ENCODE data around the gene CACNA2D3. TPM values are rescaled to one million over a fixed set of nuclear protein-coding genes. Genes with fewer than 3 reads are reported as not detected.
"Not testable (repeated sequence)": the region's sequence is repeated elsewhere in the genome, so short reads cannot be mapped to it uniquely, and the experiment has no call there.

Gene CACNA2D3
- total and polyA plus RNA-seq, 12 donors = 0.26 to 13.7 (median 2.8) TPM; not detected in 1

DNA sequence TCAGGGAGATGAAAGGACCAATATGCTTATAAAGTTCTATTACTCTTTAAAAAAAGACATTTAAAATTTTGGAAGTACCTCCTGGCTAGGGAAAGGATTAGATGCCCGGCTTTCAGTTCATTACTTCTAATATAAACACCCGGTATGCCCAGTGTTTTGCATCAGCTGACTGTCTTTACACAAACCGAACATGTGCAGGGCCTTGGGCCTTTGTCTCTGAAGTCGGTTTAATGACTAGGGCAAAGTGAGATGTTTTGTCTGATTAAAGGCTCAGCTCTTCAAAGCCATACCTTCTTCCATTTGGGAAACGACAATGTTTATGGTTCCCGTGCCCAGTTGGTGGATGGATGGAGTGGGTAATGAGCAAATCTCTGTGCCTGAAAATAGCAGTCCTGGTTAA is 984.8 kb downstream of the CACNA2D3 start:
- no peak for TF ChIP-seq POLR2A (IDR thresholded peaks at IDR 0.05)
- TF ChIP-seq, protein P1, sequence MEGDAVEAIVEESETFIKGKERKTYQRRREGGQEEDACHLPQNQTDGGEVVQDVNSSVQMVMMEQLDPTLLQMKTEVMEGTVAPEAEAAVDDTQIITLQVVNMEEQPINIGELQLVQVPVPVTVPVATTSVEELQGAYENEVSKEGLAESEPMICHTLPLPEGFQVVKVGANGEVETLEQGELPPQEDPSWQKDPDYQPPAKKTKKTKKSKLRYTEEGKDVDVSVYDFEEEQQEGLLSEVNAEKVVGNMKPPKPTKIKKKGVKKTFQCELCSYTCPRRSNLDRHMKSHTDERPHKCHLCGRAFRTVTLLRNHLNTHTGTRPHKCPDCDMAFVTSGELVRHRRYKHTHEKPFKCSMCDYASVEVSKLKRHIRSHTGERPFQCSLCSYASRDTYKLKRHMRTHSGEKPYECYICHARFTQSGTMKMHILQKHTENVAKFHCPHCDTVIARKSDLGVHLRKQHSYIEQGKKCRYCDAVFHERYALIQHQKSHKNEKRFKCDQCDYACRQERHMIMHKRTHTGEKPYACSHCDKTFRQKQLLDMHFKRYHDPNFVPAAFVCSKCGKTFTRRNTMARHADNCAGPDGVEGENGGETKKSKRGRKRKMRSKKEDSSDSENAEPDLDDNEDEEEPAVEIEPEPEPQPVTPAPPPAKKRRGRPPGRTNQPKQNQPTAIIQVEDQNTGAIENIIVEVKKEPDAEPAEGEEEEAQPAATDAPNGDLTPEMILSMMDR (IDR thresholded peaks at IDR 0.05) = no peak
- H3K27ac ChIP-seq = no peak overlapping the region
- intact Hi-C loops (cut with DNase I) = no loop called here
- H3K4me1 ChIP-seq (replicated peaks in 1 of 2) = no peaks in the 10 kb centered on the region
- 62 to 77% (median 74%) methylated on average over 6 of the region's 6 CpGs for WGBS, 4 donors
- no peaks in the 10 kb centered on the region for H3K27me3 ChIP-seq
- no peak for DNase-seq
- no peak overlapping the region for H3K4me3 ChIP-seq
- H3K9me3 ChIP-seq (replicated peaks in 1 of 3) = no peaks in the 10 kb centered on the region
- no peaks in the 10 kb centered on the region for H3K36me3 ChIP-seq (replicated peaks in 1 of 2)

DNA sequence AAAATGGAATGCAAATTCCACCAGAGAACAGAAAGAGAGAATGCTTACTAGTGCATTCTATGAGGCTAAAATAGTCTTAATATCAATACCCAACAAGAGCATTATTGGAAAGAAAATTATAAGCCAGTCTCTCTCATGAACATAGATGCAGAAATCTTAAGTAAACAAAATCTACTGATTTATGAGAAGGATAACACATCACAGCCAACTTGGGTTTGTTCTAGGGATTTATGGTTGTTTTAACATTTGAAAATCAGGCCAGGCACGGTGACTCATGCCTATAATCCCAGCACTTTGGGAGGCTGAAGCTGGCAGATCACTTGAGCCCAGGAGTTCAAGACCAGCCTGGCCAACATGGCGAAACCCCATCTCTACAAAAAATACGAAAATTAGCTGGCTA is 989.6 kb downstream of the CACNA2D3 start:
- WGBS, 4 donors = 41 to 53% (median 52%) methylated on average over 3 of the region's 3 CpGs
- H3K4me3 ChIP-seq; H3K9me3 ChIP-seq (replicated peaks in 1 of 3); H3K36me3 ChIP-seq (replicated peaks in 1 of 2); H3K27me3 ChIP-seq; intact Hi-C loops (cut with DNase I); DNase-seq; H3K27ac ChIP-seq; H3K4me1 ChIP-seq (replicated peaks in 1 of 2): not testable (repeated sequence)

DNA sequence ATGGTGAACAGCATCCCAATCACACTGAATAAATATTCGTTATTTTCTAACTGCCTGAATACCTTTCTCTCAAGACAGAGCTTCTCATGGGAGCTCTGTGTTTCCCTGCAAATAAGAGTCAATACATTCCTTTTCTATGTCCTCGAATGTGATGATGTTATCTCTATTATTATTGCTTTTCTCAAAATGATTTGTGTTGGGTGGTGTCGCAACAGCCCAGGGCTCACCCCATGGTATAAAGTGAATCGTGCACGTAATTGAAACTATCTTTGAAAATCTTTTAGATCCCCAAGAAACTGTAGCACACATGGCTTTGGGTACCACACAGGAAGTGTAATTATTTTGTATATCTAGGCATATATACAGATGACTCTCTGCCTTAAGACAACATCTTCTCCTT is 996.1 kb downstream of the CACNA2D3 start:
- H3K4me1 ChIP-seq (replicated peaks in 1 of 2) = no peaks in the 10 kb centered on the region
- H3K27me3 ChIP-seq = no peaks in the 10 kb centered on the region
- no peak overlapping the region for H3K4me3 ChIP-seq
- H3K36me3 ChIP-seq (replicated peaks in 1 of 2) = no peaks in the 10 kb centered on the region
- no peak overlapping the region for H3K27ac ChIP-seq
- TF ChIP-seq POLR2A (IDR thresholded peaks at IDR 0.05) = no peak
- TF ChIP-seq, protein P1 (IDR thresholded peaks at IDR 0.05) = no peak
- no peak for DNase-seq
- intact Hi-C loops (cut with DNase I) = no loop called here
- no peaks in the 10 kb centered on the region for H3K9me3 ChIP-seq (replicated peaks in 1 of 3)
- 70 to 79% (median 76%) methylated on average over 5 of the region's 5 CpGs for whole genome bisulfite sequencing, 4 donors

DNA sequence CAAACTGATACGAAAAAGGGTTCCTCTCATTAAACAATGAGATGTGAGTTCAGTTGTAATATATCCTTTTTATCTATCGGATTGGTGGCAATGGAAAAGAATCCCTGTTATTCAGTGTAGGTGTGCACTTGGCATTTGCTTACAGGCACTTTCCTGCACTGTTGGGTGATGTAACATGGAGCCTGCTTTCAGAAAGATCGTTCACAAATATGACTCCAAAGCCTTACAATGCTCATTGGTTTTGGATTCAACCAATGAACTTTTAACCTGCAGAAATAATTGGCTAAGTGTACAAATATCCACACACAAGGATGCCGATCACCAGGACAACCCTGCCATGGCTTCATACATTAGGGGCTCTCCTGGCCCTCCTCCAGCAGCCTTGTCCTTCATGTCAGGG is 996.9 kb downstream of the CACNA2D3 start:
- no peaks in the 10 kb centered on the region for H3K27me3 ChIP-seq
- no peak overlapping the region for H3K27ac ChIP-seq
- intact Hi-C loops (cut with DNase I) = no loop called here
- H3K9me3 ChIP-seq (replicated peaks in 1 of 3) = no peaks in the 10 kb centered on the region
- TF ChIP-seq, protein P1 (IDR thresholded peaks at IDR 0.05) = no peak
- H3K36me3 ChIP-seq (replicated peaks in 1 of 2) = no peaks in the 10 kb centered on the region
- 66 to 81% (median 79%) methylated on average over 4 of the region's 4 CpGs for whole genome bisulfite sequencing, 4 donors
- no peak overlapping the region for H3K4me3 ChIP-seq
- DNase-seq = no peak
- H3K4me1 ChIP-seq (replicated peaks in 1 of 2) = no peaks in the 10 kb centered on the region

DNA sequence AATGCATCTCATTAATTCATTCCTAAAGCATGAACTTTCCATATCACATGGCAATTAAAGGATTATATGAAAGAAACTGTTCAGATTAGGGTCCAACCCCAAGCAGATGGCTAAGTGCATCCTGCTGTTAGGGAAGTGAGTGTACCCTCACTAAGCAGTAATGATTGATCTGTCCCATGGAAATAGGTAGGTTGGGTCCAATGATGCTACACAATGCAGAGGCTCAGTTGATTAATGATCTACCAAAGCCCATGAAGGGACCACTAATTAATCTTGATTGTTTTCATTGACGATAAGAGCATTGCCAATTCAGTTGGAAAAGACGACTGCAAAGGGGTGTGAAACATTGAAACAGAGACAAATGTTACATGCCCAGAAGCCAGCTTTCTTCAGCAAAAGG is 1000.0 kb downstream of the CACNA2D3 start:
- WGBS, 4 donors = 46 to 65% (median 56%) methylated on average over 2 of the region's 2 CpGs
- no peak for DNase-seq
- H3K36me3 ChIP-seq (replicated peaks in 1 of 2) = no peaks in the 10 kb centered on the region
- TF ChIP-seq POLR2A (IDR thresholded peaks at IDR 0.05) = no peak
- TF ChIP-seq, protein P1 (IDR thresholded peaks at IDR 0.05) = no peak
- no peak overlapping the region for H3K4me3 ChIP-seq
- intact Hi-C loops (cut with DNase I) = no loop called here
- H3K4me1 ChIP-seq (replicated peaks in 1 of 2) = no peaks in the 10 kb centered on the region
- no peaks in the 10 kb centered on the region for H3K27me3 ChIP-seq
- no peak overlapping the region for H3K27ac ChIP-seq
- H3K9me3 ChIP-seq (replicated peaks in 1 of 3) = no peaks in the 10 kb centered on the region

Other genes with a start within 250 kb of the CACNA2D3 start
- 10 to 100 TPM in 8 of 9 donors, 1 to 10 TPM in 1; 5.8 to 42.2 (median 22.1) TPM for gene ACTR8, start 240.4 kb upstream of the CACNA2D3 start, total RNA-seq
- 10 to 100 TPM; 17.8 to 20.4 (median 18.9) TPM for gene ACTR8, start 240.4 kb upstream of the CACNA2D3 start, polyA plus RNA-seq
- gene SELENOK, start 230.7 kb upstream of the CACNA2D3 start, total RNA-seq = 100 to 1,000 TPM in 1 of 9 donors, 10 to 100 TPM in 8; 36.2 to 116 (median 59.7) TPM
- 100 to 1,000 TPM; 112 to 203 (median 123) TPM for gene SELENOK, start 230.7 kb upstream of the CACNA2D3 start, polyA plus RNA-seq